ENCODE results near the gene SYNRG. TPM values are rescaled to one million over a fixed set of nuclear protein-coding genes. Genes with fewer than 3 reads are reported as not detected.

Gene SYNRG
- total and polyA plus RNA-seq, 2 of the 13 experiments (the other 11 are each of a cell fraction or from before 2014, with no cell fraction given) = 7.3 to 8.7 TPM

- TF ChIP-seq YEATS2 (CRISPR knock-in tag; IDR thresholded peaks at IDR 0.05; ENCODE audit: borderline replicate concordance) = 0 out of 2 replicates have a peak, but pooled peaks have one; percentile 25
- TF ChIP-seq ZNF318 (CRISPR knock-in tag; IDR thresholded peaks at IDR 0.05) = no peak; the same call in 1 of the 2 replicates
- TF ChIP-seq HNF1B (CRISPR knock-in tag; IDR thresholded peaks at IDR 0.05) = no peak
- no peak for TF ChIP-seq NR1H2 (CRISPR knock-in tag; IDR thresholded peaks at IDR 0.05; ENCODE audit: borderline replicate concordance, low read depth)
- TF ChIP-seq ETV6 (CRISPR knock-in tag; conservative IDR thresholded peaks at IDR 0.05) = peak; percentile 73
- TF ChIP-seq SALL2 (CRISPR knock-in tag; IDR thresholded peaks at IDR 0.05) = peak; percentile 67; the same call in 1 of the 2 replicates
- TF ChIP-seq IRF9 (CRISPR knock-in tag; IDR thresholded peaks at IDR 0.05; ENCODE audit: borderline replicate concordance) = peak; percentile 67; the same call in 1 of the 2 replicates
- TF ChIP-seq KDM4B (CRISPR knock-in tag; IDR thresholded peaks at IDR 0.05) = no peak
- TF ChIP-seq PHF21A (CRISPR knock-in tag; IDR thresholded peaks at IDR 0.05) = peak; percentile 84
- TF ChIP-seq, protein P1, sequence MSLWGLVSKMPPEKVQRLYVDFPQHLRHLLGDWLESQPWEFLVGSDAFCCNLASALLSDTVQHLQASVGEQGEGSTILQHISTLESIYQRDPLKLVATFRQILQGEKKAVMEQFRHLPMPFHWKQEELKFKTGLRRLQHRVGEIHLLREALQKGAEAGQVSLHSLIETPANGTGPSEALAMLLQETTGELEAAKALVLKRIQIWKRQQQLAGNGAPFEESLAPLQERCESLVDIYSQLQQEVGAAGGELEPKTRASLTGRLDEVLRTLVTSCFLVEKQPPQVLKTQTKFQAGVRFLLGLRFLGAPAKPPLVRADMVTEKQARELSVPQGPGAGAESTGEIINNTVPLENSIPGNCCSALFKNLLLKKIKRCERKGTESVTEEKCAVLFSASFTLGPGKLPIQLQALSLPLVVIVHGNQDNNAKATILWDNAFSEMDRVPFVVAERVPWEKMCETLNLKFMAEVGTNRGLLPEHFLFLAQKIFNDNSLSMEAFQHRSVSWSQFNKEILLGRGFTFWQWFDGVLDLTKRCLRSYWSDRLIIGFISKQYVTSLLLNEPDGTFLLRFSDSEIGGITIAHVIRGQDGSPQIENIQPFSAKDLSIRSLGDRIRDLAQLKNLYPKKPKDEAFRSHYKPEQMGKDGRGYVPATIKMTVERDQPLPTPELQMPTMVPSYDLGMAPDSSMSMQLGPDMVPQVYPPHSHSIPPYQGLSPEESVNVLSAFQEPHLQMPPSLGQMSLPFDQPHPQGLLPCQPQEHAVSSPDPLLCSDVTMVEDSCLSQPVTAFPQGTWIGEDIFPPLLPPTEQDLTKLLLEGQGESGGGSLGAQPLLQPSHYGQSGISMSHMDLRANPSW (CRISPR knock-in tag; IDR thresholded peaks at IDR 0.05; ENCODE audit: borderline replicate concordance) = no peak; the same call in 1 of the 2 replicates
- TF ChIP-seq ZNF331 (CRISPR knock-in tag; IDR thresholded peaks at IDR 0.05) = peak; percentile 79; the same call in 1 of the 2 replicates
- TF ChIP-seq MXD1 (CRISPR knock-in tag; IDR thresholded peaks at IDR 0.05) = no peak; the same call in 1 of the 2 replicates
These were observed at the start of gene SYNRG (continued) for GRCh38 chr17:37609170-37610040.

All from HepG2 (cell line).